Right atrium auricular region (tissue), 2 donors: ENCODE data around the gene PTBP3. TPM values are rescaled to one million over a fixed set of nuclear protein-coding genes. Genes with fewer than 3 reads are reported as not detected.
"Not testable (repeated sequence)": the region's sequence is repeated elsewhere in the genome, so short reads cannot be mapped to it uniquely, and the experiment has no call there.

Source experiments
- DNase-seq: peaks from one replicate; pipeline ENCODE4 v3.0.0-alpha.2; 2019; ENCODE audit warnings: low spot score
- H3K27ac ChIP-seq, 2 donors: fragments of 200-600 bp; sonication (generic); 1 replicate in 1 of 2; 2 replicates in 1 of 2; pipeline ENCODE4 v1.5.1; 2016 to 2019
- H3K27me3 ChIP-seq, 2 donors: fragments of 200-600 bp; sonication (generic); one replicate each; pipeline versions ENCODE4 v1.5.1 to v1.6.0; 2017 to 2019
- H3K36me3 ChIP-seq: fragments of 200-600 bp; sonication (generic); one replicate; pipeline ENCODE4 v1.5.1; 2016
- H3K4me1 ChIP-seq, 2 donors: fragments of 200-600 bp; sonication (generic); one replicate each; pipeline versions ENCODE4 v1.5.1 to v1.6.0; 2017 to 2019
- H3K4me3 ChIP-seq, 2 donors: fragments of 200-600 bp; sonication (generic); 1 replicate in 1 of 2; 2 replicates in 1 of 2; pipeline ENCODE4 v1.5.1; 2017 to 2019; ENCODE audit warnings: mild to moderate bottlenecking in 1 of 2, moderate library complexity in 1 of 2
- H3K9me3 ChIP-seq, 2 donors: fragments of 200-600 bp; sonication (generic); one replicate each; pipeline ENCODE4 v1.5.1; 2019
- CTCF ChIP-seq, 2 donors: fragments of 200-600 bp; sonication (generic); IDR thresholded peaks; one replicate each; pipeline ENCODE4 v1.5.1; 2019; ENCODE audit warnings: antibody characterized with exemption in 2 of 2
- total RNA-seq, 2 donors: library from RNA; depleted of rRNA; stranded (reverse); fragments of >200 nt; gene quantifications; one replicate each; pipeline ENCODE4 v1.1.0, GENCODE V29; 2016

PTBP3 gene
- total RNA-seq, 2 donors from 2014 or later: 11.6 to 18.2 TPM

DNA sequence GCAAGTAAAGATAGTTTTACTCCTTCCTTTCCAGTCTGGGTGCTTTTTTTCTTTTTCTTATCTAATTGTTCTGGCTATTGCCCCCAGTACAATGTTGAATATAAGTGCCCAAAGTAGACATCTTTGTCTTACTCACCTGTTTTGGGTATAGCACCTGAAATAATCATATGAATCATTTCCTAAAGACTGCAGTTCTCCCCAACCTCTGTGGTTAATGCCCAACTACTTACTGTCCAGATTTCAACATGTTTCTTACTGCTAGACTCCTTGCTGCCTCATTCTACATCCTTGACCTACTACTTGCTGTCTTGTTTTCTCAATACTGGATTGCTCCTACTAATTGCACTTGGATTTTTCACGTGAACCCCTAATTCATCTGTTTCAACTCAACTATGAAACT, 37.6 kb upstream of the PTBP3 start:
- no peak overlapping the region for H3K4me3 ChIP-seq
- no peak for TF ChIP-seq CTCF (IDR thresholded peaks at IDR 0.05)
- no peaks in the 10 kb centered on the region for H3K4me1 ChIP-seq
- no peaks in the 10 kb centered on the region for H3K27me3 ChIP-seq
- H3K9me3 ChIP-seq: no peaks in the 10 kb centered on the region
- no peak overlapping the region for H3K27ac ChIP-seq
- H3K36me3 ChIP-seq: no peaks in the 10 kb centered on the region
- DNase-seq: no peak

DNA sequence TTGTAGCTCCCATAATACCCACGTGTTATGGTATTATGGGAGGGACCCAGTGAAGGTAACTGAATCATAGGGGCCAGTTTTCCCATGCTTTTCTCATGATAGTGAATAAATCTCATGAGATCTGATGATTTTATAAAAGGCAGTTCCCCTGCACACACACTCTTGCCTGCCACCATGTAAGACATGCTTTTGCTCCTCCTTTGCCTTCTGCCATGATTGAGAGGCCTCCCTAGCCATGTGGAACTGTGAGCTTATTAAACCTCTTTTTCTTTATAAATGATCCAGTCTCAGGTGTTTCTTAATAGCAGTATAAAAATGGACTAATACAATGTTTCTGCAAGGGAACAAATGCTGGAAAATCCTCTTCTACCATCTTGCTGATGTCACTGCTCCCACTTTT, 36.4 kb upstream of the PTBP3 start:
- Histone ChIP-seq H3K4me1 (no peaks in the 10 kb centered on the region), H3K27ac (no peak overlapping the region), H3K36me3 (no peaks in the 10 kb centered on the region), H3K4me3 (no peak overlapping the region), H3K9me3 (no peaks in the 10 kb centered on the region), H3K27me3 (no peaks in the 10 kb centered on the region)
- TF ChIP-seq CTCF (IDR thresholded peaks at IDR 0.05): no peak
- DNase-seq: no peak

DNA sequence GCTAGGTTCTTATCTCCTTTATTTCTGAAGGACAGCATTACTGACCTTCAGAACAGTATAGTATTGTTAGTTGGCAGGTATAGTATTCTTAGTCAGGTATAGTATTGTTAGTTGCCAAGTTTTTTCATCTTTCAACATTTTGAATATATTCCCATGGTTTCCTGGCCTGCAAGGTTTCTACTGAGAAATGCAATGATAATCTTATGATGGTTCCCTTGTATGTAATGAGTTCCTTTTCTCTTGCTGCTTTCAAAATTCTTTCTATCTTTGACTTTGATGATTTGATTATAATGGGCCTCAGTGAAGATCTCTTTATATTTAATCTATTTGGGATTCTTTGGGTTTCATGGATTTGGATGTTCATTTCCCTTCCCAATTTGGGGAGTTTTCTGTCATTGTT, 34.0 kb upstream of the PTBP3 start:
- H3K36me3 ChIP-seq: no peaks in the 10 kb centered on the region
- H3K4me1 ChIP-seq: no peaks in the 10 kb centered on the region
- no peaks in the 10 kb centered on the region for H3K9me3 ChIP-seq
- no peak overlapping the region for H3K27ac ChIP-seq
- no peak overlapping the region for H3K4me3 ChIP-seq
- TF ChIP-seq CTCF (IDR thresholded peaks at IDR 0.05): no peak
- H3K27me3 ChIP-seq: no peaks in the 10 kb centered on the region
- DNase-seq: no peak

- no peak overlapping the region for H3K4me3 ChIP-seq
- no peaks in the 10 kb centered on the region for H3K36me3 ChIP-seq
- H3K4me1 ChIP-seq: no peaks in the 10 kb centered on the region
- H3K9me3 ChIP-seq: no peaks in the 10 kb centered on the region
- no peak for TF ChIP-seq CTCF (IDR thresholded peaks at IDR 0.05)
- no peaks in the 10 kb centered on the region for H3K27me3 ChIP-seq
- H3K27ac ChIP-seq: no peak overlapping the region
- no peak for DNase-seq
These were observed 33.2 kb upstream of the PTBP3 start for GRCh38 chr9:112366591-112366990.

- not testable (repeated sequence) for H3K4me1 ChIP-seq, DNase-seq, H3K9me3 ChIP-seq, H3K27me3 ChIP-seq, H3K36me3 ChIP-seq, H3K4me3 ChIP-seq, H3K27ac ChIP-seq
These were observed 31.8 kb upstream of the PTBP3 start for GRCh38 chr9:112365257-112365656.

DNA sequence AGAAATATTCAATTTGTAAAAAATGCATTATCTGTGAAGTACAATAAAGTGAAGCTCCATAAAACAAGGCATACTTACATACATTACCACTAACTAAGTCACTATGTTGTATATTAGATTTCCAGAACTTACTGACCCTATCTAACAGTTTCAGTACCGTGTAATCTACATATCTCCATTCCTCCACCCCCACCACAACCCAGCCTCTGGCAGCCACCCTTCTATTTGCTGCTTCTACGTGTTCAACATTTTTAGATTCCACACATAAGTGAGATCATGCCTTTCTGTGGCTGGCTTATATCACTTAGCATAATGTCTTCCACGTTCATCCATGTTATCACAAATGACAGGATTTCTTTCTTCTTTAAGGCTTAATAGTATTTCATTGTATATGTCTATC, 31.3 kb upstream of the PTBP3 start:
- H3K9me3 ChIP-seq: no peaks in the 10 kb centered on the region
- H3K4me1 ChIP-seq: no peaks in the 10 kb centered on the region
- no peak overlapping the region for H3K4me3 ChIP-seq
- no peaks in the 10 kb centered on the region for H3K27me3 ChIP-seq
- H3K36me3 ChIP-seq: no peaks in the 10 kb centered on the region
- no peak for TF ChIP-seq CTCF (IDR thresholded peaks at IDR 0.05)
- no peak overlapping the region for H3K27ac ChIP-seq
- no peak for DNase-seq
